ENCODE measurements around the gene MAN1A1. TPM values are rescaled to one million over a fixed set of nuclear protein-coding genes. Genes with fewer than 3 reads are reported as not detected.

The MAN1A1 gene
- total RNA-seq: 10 to 100 TPM; 17.8 to 34.7 (median 29.9) TPM

DNA sequence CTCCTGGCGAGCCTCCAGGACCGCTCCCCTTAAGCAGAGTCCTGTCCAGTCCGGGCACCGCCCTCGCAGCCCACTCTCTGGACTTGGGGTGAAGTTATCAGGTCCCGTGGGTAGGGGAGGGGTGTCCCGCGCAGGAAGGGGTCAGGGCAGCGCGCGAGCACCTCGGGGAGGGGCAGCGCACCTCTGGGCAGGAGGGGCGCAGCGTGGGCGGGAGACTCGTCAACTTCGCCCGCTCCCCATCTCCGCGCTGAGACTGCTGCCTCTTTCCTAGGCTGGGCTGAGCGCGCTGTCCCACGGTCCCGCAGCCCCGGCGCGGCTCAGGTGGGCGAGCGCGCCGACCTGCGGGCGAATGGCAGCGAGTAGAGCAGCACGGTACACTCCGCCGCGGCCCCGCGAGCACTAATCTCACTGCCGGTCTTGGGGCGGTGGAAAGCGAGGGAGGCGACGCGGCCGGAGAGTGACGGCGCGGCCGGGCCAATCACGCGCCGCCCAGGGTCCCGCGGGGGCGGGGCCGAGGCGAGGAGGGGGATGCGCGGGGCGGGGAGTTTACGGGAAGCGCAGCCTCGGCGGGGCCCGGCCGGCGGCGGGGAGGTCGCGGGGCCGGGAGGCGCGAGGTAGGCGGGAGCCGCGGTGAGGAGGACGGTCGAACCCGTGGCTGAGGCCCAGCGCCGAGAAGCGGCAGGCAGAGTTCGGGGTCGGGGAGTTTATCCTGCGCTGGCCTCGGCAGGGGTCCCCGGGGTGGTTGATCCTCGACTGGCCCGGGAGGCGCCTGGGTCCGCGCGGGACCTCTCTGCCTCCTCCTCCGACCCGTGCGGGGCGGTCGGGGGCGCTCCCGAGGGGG lies at the start of gene MAN1A1:
MAN1A1 (minus strand) TSS at position 401 of the 841 bp plus-strand sequence. CDS start 696 bp downstream, outside the sequence.
- H3K4me3 ChIP-seq: peak within 1 kb of the TSS; percentile 89
- H3K27me3 ChIP-seq: no peaks in the 10 kb centered on the region
- no peaks in the 10 kb centered on the region for H3K9me3 ChIP-seq
- 0% methylated on average over 21 of the region's 103 CpGs for WGBS
- DNase-seq (ENCODE audit: low spot score in 2 of 2): peak; percentile 91 to 93
- no peaks in the 10 kb centered on the region for H3K36me3 ChIP-seq
- TF ChIP-seq, protein P1, sequence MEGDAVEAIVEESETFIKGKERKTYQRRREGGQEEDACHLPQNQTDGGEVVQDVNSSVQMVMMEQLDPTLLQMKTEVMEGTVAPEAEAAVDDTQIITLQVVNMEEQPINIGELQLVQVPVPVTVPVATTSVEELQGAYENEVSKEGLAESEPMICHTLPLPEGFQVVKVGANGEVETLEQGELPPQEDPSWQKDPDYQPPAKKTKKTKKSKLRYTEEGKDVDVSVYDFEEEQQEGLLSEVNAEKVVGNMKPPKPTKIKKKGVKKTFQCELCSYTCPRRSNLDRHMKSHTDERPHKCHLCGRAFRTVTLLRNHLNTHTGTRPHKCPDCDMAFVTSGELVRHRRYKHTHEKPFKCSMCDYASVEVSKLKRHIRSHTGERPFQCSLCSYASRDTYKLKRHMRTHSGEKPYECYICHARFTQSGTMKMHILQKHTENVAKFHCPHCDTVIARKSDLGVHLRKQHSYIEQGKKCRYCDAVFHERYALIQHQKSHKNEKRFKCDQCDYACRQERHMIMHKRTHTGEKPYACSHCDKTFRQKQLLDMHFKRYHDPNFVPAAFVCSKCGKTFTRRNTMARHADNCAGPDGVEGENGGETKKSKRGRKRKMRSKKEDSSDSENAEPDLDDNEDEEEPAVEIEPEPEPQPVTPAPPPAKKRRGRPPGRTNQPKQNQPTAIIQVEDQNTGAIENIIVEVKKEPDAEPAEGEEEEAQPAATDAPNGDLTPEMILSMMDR (IDR thresholded peaks at IDR 0.05): no peak
- peak; percentile 58 to 83 (median 63) for TF ChIP-seq POLR2AphosphoS5 (IDR thresholded peaks at IDR 0.05)
- TF ChIP-seq POLR2A (IDR thresholded peaks at IDR 0.05): peak; percentile 71 to 91
- no peak for TF ChIP-seq EP300 (IDR thresholded peaks at IDR 0.05)
- peak within 1 kb of the TSS; percentile 99 for H3K27ac ChIP-seq
- peaks cover 25% of the 10 kb centered on the region for H3K4me1 ChIP-seq

DNA sequence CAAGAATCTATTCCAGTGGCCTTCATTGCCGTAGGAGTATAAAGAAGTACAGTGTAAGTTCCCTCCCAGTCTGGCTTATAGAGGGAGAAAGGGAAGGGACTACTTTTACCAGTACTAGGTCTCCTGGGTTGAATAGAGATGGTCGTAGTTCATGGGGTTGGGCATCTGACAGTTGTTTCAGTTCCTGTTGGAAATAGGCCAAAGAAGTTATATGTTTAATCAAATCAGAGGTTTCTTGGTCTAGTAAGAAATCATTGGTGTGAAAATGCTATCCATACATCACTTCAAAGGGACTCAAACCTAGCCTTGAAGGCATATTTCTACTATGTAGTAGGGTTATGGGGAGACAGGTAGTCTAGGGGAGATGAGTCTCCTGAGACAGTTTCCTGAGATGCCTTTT lies 45.6 kb upstream of the MAN1A1 start:
- no peak for DNase-seq (ENCODE audit: low spot score in 2 of 2)
- WGBS: 73% methylated on average over 2 of the region's 2 CpGs
- Histone ChIP-seq H3K9me3 (peaks cover 6% of the 10 kb centered on the region), H3K4me1 (no peaks in the 10 kb centered on the region), H3K27me3 (no peaks in the 10 kb centered on the region), H3K27ac (no peak overlapping the region), H3K36me3 (no peaks in the 10 kb centered on the region), H3K4me3 (no peak overlapping the region)
- TF ChIP-seq, protein P1 (IDR thresholded peaks at IDR 0.05): no peak
- TF ChIP-seq POLR2AphosphoS5 (IDR thresholded peaks at IDR 0.05): no peak
- TF ChIP-seq EP300 (IDR thresholded peaks at IDR 0.05): no peak
- no peak for TF ChIP-seq POLR2A (IDR thresholded peaks at IDR 0.05)

DNA sequence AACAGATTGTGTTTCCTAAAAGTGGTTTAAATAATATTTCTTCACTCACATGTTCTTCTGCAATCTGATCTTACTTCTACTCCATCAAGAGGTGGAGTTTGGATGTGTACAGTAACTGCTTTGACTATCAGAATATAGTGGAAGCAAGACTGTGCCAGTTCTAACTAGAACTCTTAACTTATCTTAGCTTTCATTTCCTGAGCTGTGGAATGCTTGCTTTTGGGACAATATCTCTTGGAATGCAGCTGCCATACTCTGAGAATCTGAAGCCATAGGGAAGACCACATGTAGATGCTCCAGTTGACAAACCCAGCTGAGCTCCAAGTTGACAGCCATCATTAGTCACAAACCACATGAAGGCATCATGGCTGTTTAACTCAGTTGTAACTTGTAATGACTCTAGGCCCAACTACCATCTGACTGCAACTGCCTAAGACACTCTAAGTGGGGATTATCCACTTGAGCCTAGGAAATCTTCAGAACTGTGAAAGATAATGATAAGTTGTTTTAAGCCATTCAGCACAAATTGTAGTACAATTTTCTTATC lies 40.8 kb upstream of the MAN1A1 start:
- Histone ChIP-seq H3K36me3 (no peaks in the 10 kb centered on the region), H3K27ac (no peak overlapping the region), H3K27me3 (no peaks in the 10 kb centered on the region), H3K4me3 (no peak overlapping the region), H3K9me3 (peaks cover 6% of the 10 kb centered on the region), H3K4me1 (no peaks in the 10 kb centered on the region)
- TF ChIP-seq, protein P1 (IDR thresholded peaks at IDR 0.05): no peak
- no peak for TF ChIP-seq POLR2A (IDR thresholded peaks at IDR 0.05)
- TF ChIP-seq POLR2AphosphoS5 (IDR thresholded peaks at IDR 0.05): no peak
- no peak for TF ChIP-seq EP300 (IDR thresholded peaks at IDR 0.05)
- no peak for DNase-seq (ENCODE audit: low spot score in 2 of 2)

DNA sequence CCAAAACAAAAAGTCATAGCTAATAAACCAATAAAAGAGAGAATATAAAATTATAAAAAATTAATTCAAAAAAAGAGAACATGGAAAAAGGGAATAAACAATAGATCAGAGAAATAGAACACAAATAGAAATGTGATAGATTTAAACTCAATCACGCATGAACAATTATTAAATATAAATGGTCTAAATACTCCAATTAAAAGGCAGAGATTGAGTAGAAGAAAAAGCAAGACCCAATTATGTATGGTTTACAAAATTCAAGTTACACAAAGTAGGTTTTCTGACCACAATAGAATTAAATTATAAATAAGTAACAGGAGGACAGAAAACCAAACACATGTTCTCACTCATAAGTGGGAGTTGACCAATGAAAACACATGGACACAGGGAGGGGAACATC lies 36.4 kb upstream of the MAN1A1 start:
- 100% methylated on average over 1 of the region's 1 CpG for WGBS
- Histone ChIP-seq H3K36me3 (no peaks in the 10 kb centered on the region), H3K4me3 (no peak overlapping the region), H3K4me1 (no peaks in the 10 kb centered on the region), H3K27me3 (no peaks in the 10 kb centered on the region), H3K9me3 (peaks cover 6% of the 10 kb centered on the region), H3K27ac (no peak overlapping the region)
- TF ChIP-seq POLR2AphosphoS5 (IDR thresholded peaks at IDR 0.05) (no peak), EP300 (IDR thresholded peaks at IDR 0.05) (no peak), POLR2A (IDR thresholded peaks at IDR 0.05) (no peak)
- TF ChIP-seq, protein P1 (IDR thresholded peaks at IDR 0.05): no peak
- no peak for DNase-seq (ENCODE audit: low spot score in 2 of 2)

DNA sequence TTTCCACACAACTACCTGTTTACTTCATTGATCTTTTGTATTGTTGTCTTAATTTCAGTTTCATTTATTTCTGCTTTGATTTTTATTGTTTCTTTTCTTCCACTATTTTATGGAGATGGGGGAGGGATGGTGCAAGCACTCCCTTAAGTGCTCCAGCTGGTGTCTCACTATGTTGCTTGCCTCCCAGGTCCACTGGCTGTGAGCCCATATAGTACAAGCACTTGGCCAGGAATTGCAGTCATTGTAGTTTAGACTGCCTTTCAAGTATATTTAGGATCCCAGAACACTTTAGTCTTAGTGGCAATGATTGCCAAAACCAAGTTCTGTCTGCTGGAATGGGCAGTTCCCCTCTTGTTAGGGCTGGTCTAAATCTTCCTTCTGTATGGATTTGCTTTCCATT lies 34.9 kb upstream of the MAN1A1 start:
- H3K4me1 ChIP-seq: no peaks in the 10 kb centered on the region
- TF ChIP-seq EP300 (IDR thresholded peaks at IDR 0.05) (no peak), POLR2AphosphoS5 (IDR thresholded peaks at IDR 0.05) (no peak), POLR2A (IDR thresholded peaks at IDR 0.05) (no peak)
- TF ChIP-seq, protein P1 (IDR thresholded peaks at IDR 0.05): no peak
- no peak overlapping the region for H3K4me3 ChIP-seq
- H3K9me3 ChIP-seq: peaks cover 6% of the 10 kb centered on the region
- H3K36me3 ChIP-seq: no peaks in the 10 kb centered on the region
- no peaks in the 10 kb centered on the region for H3K27me3 ChIP-seq
- no peak overlapping the region for H3K27ac ChIP-seq
- DNase-seq (ENCODE audit: low spot score in 2 of 2): no peak

All from suprapubic skin (tissue), 4 donors.